GM12878 (cell line): ENCODE measurements around the gene LDHAL6B. TPM values are rescaled to one million over a fixed set of nuclear protein-coding genes. Genes with fewer than 3 reads are reported as not detected.
A peak's percentile ranks its signal among the peaks of the same experiment; 100 is the strongest.

ENCODE experiments used
- ATAC-seq: fragments of 200-7000 bp; cut with Tn5 transposase; 3 replicates; pipeline ENCODE4 v1.9.1; 2020; ENCODE audit warnings: mild to moderate bottlenecking, moderate library complexity
- BruUV-seq: library from RNA; stranded (reverse); fragments of 400-500 nt; replicated peaks from 2 replicates; lab custom pipeline; 2021; lab: Mats Ljungman, UMichigan
- CTCF ChIA-PET: fragments of 300-600 bp; sonication (Branson Sonifier 250); formaldehyde crosslinking; extraction: SDS; loops from one replicate; lab custom pipeline; 2021; ENCODE audit warnings: inconsistent platforms; lab: Yijun Ruan, JAX
- POLR2A ChIA-PET: fragments of 350-600 bp; formaldehyde crosslinking; extraction: SDS; loops from one replicate; lab custom pipeline; 2021; ENCODE audit warnings: inconsistent platforms; lab: Charles Lee
- RAD21 ChIA-PET: fragments of 300-600 bp; sonication (Branson Sonifier 250); formaldehyde crosslinking; loops from one replicate; lab custom pipeline; 2023; ENCODE audit warnings: antibody characterized with exemption; ENCODE audit not compliant: unreplicated experiment; lab: Charles Lee
- SMC1A ChIA-PET: fragments of 300-600 bp; sonication (Branson Sonifier 250); formaldehyde crosslinking; loops from one replicate; lab custom pipeline; 2023; ENCODE audit not compliant: unreplicated experiment, uncharacterized antibody; lab: Charles Lee
- DNase-seq: peaks from one replicate; pipeline ENCODE4 v3.0.0-alpha.2; 2011; ENCODE audit warnings: low read depth, low spot score
- FAIRE-seq: peaks from 3 replicates; lab custom pipeline; 2011; peaks lifted over from hg19 to GRCh38; lab: Jason Lieb, UNC
- H2AFZ ChIP-seq: 2 replicates; pipeline ENCODE4 v1.6.0; 2011; ENCODE audit warnings: low read depth, low read length, control low read depth; ENCODE audit not compliant: control insufficient read depth
- H3K27ac ChIP-seq: 2 replicates; pipeline ENCODE4 v1.5.1; 2011; ENCODE audit warnings: control low read depth; ENCODE audit not compliant: control insufficient read depth, insufficient read depth
- H3K27me3 ChIP-seq, 2 experiments: replicated peaks in 1 of 2; 2 replicates each; pipeline versions ENCODE4 v1.6.0 to v1.6.1; 2011; ENCODE audit warnings: low read length in 1 of 2; ENCODE audit not compliant: control insufficient read depth in 2 of 2, insufficient read depth in 2 of 2
- H3K36me3 ChIP-seq, 2 experiments: 2 replicates each; pipeline ENCODE4 v1.5.1; 2011; ENCODE audit warnings: low read length in 1 of 2; ENCODE audit not compliant: control insufficient read depth in 2 of 2, insufficient read depth in 2 of 2
- H3K4me1 ChIP-seq: 2 replicates; pipeline ENCODE4 v1.6.1; 2011; ENCODE audit warnings: mild to moderate bottlenecking, low read length, moderate library complexity, mixed read lengths; ENCODE audit not compliant: control insufficient read depth, insufficient read depth
- H3K4me2 ChIP-seq: 2 replicates; pipeline ENCODE4 v1.6.0; 2011; ENCODE audit warnings: control low read depth; ENCODE audit not compliant: control insufficient read depth, insufficient read depth
- H3K4me3 ChIP-seq: fragments of 200-600 bp; sonication (generic); 2 replicates; pipeline ENCODE4 v1.5.1; 2016
- H3K79me2 ChIP-seq: 2 replicates; pipeline ENCODE4 v1.6.0; 2011; ENCODE audit warnings: low read length; ENCODE audit not compliant: control insufficient read depth, insufficient read depth
- H3K9ac ChIP-seq: 2 replicates; pipeline ENCODE4 v1.8.0; 2011; ENCODE audit warnings: low read length, control low read depth, mixed read lengths; ENCODE audit not compliant: control insufficient read depth, insufficient read depth
- H3K9me3 ChIP-seq: replicated peaks from 3 replicates; pipeline ENCODE4 v1.5.1; 2011; ENCODE audit warnings: mild to moderate bottlenecking, low read length; ENCODE audit not compliant: control insufficient read depth, insufficient read depth
- H4K20me1 ChIP-seq: 2 replicates; pipeline ENCODE4 v1.6.0; 2011; ENCODE audit not compliant: control insufficient read depth, insufficient read depth
- BCL11A ChIP-seq: IDR thresholded peaks from 2 replicates; pipeline ENCODE4 v1.6.1; 2011; ENCODE audit warnings: low read depth, low read length
- ELK1 ChIP-seq: IDR thresholded peaks from 2 replicates; pipeline ENCODE4 v1.6.1; 2012; ENCODE audit warnings: low read depth, low read length, improper control_type of control experiment
- FOS ChIP-seq: IDR thresholded peaks from 3 replicates; pipeline ENCODE4 v1.6.1; 2011; ENCODE audit warnings: borderline replicate concordance; ENCODE audit not compliant: insufficient read length; ENCODE audit errors: extremely low read depth
- GATAD2B ChIP-seq: fragments of 450-650 bp; conservative IDR thresholded peaks from 2 replicates; pipeline ENCODE4 v1.6.1; 2017; ENCODE audit warnings: low read depth, mild to moderate bottlenecking, moderate library complexity
- IRF5 ChIP-seq: fragments of 450-650 bp; IDR thresholded peaks from 2 replicates; pipeline ENCODE4 v1.6.1; 2017; ENCODE audit warnings: borderline replicate concordance
- NFXL1 ChIP-seq: fragments of 450-650 bp; IDR thresholded peaks from 2 replicates; pipeline ENCODE4 v1.6.1; 2017; ENCODE audit warnings: antibody characterized with exemption, mild to moderate bottlenecking, borderline replicate concordance
- NR2C2 ChIP-seq: IDR thresholded peaks from 2 replicates; pipeline ENCODE4 v1.6.1; 2011; ENCODE audit warnings: borderline replicate concordance, low read depth; ENCODE audit not compliant: control insufficient read depth, insufficient read length
- POLR2AphosphoS5 ChIP-seq: IDR thresholded peaks from 2 replicates; pipeline ENCODE4 v1.6.1; 2011; ENCODE audit warnings: mild to moderate bottlenecking, low read length, inconsistent platforms
- SMAD1 ChIP-seq: fragments of 450-650 bp; IDR thresholded peaks from 2 replicates; pipeline ENCODE4 v1.6.1; 2018; ENCODE audit warnings: mild to moderate bottlenecking, low read depth; ENCODE audit not compliant: partially characterized antibody
- SMAD5 ChIP-seq: IDR thresholded peaks from 2 replicates; pipeline ENCODE4 v1.6.1; 2016; ENCODE audit warnings: antibody characterized with exemption, low read depth
- SREBF1 ChIP-seq: IDR thresholded peaks from 2 replicates; pipeline ENCODE4 v1.6.1; 2012; ENCODE audit warnings: mild to moderate bottlenecking, low read length
- TCF12 ChIP-seq: IDR thresholded peaks from 2 replicates; pipeline ENCODE4 v1.6.1; 2011; ENCODE audit warnings: low read depth, mild to moderate bottlenecking, low read length
- ZBED1 ChIP-seq: IDR thresholded peaks from 2 replicates; pipeline ENCODE4 v1.6.1; 2016; ENCODE audit warnings: borderline replicate concordance
- ZNF217 ChIP-seq: fragments of 450-650 bp; IDR thresholded peaks from 2 replicates; pipeline ENCODE4 v1.6.1; 2017; ENCODE audit warnings: antibody characterized with exemption, mild to moderate bottlenecking
- WGBS: methylation state at CpG from one replicate; pipeline ENCODE4 v1.1.6; 2016; ENCODE audit warnings: low lambda C conversion rate; ENCODE audit not compliant: insufficient replicate concordance, insufficient coverage; ENCODE audit errors: missing lambda C conversion rate; 5-methylcytosine and 5-hydroxymethylcytosine counted together
- in situ Hi-C: fragments of 300-500 bp; cut with MboI; formaldehyde crosslinking; loops from 9 replicates; pipeline ENCODE4 v1.14.3; 2018; ENCODE audit warnings: mixed read lengths
- intact Hi-C: fragments of 100-400 bp; cut with micrococcal nuclease; formaldehyde crosslinking; loops from one replicate; pipeline ENCODE4 v1.14.2; 2022; ENCODE audit not compliant: unreplicated experiment
- polyA plus RNA-seq, 11 experiments: library from polyadenylated mRNA; depleted of rRNA in 4 of 11; unstranded in 6 of 11; stranded (reverse) in 5 of 11; fragments of >200 nt; fragmentation: Nextera tagmentation in 4 of 11; fragmentation: Illumina TruSeq in 1 of 11; extraction: Ambion mirVana in 4 of 11; extraction: Trizol in 1 of 11; gene quantifications; 1 replicate in 1 of 11; 2 replicates in 10 of 11; pipeline versions ENCODE4 v1.2.1 to v1.2.3, GENCODE V29; 2011 to 2016; ENCODE audit warnings: inconsistent platforms in 2 of 11, missing spikeins in 2 of 11, low read depth in 1 of 11
- total RNA-seq, 4 experiments: library from RNA; depleted of rRNA in 3 of 4; stranded (reverse); fragments of >200 nt in 3 of 4; fragmentation: Illumina TruSeq in 1 of 4; extraction: Trizol in 1 of 4; gene quantifications; 2 replicates each; pipeline versions ENCODE4 v1.2.1 to v1.2.3, GENCODE V29; 2013 to 2021

Gene LDHAL6B
- total and polyA plus RNA-seq, 10 of the 15 experiments (the other 5 are each of a cell fraction or from before 2014, with no cell fraction given), result 0.33 to 0.66 TPM; not detected in 8

GRCh38 chr15:59250249-59250648 is 43.6 kb downstream of the LDHAL6B start:
- RAD21 ChIA-PET, result interaction anchor here (0.9 to 8.6 kb wide), 5 partner anchors 14 to 161 kb away, joined by 4 to 99 read pairs (median 46); no protein-coding TSS in a partner anchor
- Histone ChIP-seq H3K27ac (peak overlapping the region; percentile 73), H3K9ac (peak overlapping the region; percentile 33), H3K9me3 (no peaks in the 10 kb centered on the region), H3K27me3 (no peaks in the 10 kb centered on the region), H3K4me2 (peak overlapping the region; percentile 58), H3K4me3 (no peak overlapping the region), H3K4me1 (peaks cover 47% of the 10 kb centered on the region), H2AFZ (no peak overlapping the region), H4K20me1 (no peaks in the 10 kb centered on the region), H3K79me2 (peaks cover 37% of the 10 kb centered on the region), H3K36me3 (peaks cover 0 to 32% of the 10 kb centered on the region in 2 experiments; a peak in 2 of 4 replicates)
- 87% methylated on average over 13 of the region's 13 CpGs for WGBS
- in situ Hi-C loops, result no loop called here
- ATAC-seq, result no peak
- TF ChIP-seq ZBED1 (no peak), IRF5 (no peak), POLR2AphosphoS5 (no peak), ZNF217 (no peak), SMAD5 (no peak), FOS (no peak), TCF12 (no peak), BCL11A (no peak), ELK1 (no peak), SMAD1 (no peak), SREBF1 (no peak), GATAD2B (no peak), NR2C2 (no peak), NFXL1 (no peak)
- no peak for DNase-seq
- CTCF ChIA-PET, result interaction anchor here (0.9 to 1.5 kb wide), 5 partner anchors 49 to 243 kb away, joined by 3 to 5 read pairs (median 3); no protein-coding TSS in a partner anchor
- POLR2A ChIA-PET, result interaction anchor here (0.8 to 1.3 kb wide), 7 partner anchors 9 to 162 kb away, joined by 3 to 5 read pairs (median 3); no protein-coding TSS in a partner anchor
- no peak for FAIRE-seq
- BruUV-seq, result no TSS peak
- SMC1A ChIA-PET, result interaction anchor here (0.8 to 1.8 kb wide), 10 partner anchors 10 to 251 kb away, joined by 3 to 6 read pairs (median 4); no protein-coding TSS in a partner anchor
- intact Hi-C loops, result loop anchor here (2.0 kb wide), 1 partner anchor 49 kb away; no protein-coding TSS in a partner anchor
